HuH-7.5 (cell line): ENCODE results near the gene PLA2G2C.

ENCODE experiments used
- DNase-seq: peaks from one replicate; pipeline ENCODE4 v3.0.0; 2011; ENCODE audit warnings: low spot score

PLA2G2C gene

GRCh38 chr1:20126806-20127440 lies 59.4 kb downstream of the PLA2G2C start:
- DNase-seq, result no peak

- no peak for DNase-seq
Measured at GRCh38 chr1:20126041-20126805, 60.1 kb downstream of the PLA2G2C start.

GRCh38 chr1:20125100-20125499 lies 61.2 kb downstream of the PLA2G2C start:
- no peak for DNase-seq

GRCh38 chr1:20124456-20125057 lies 61.8 kb downstream of the PLA2G2C start:
- DNase-seq, result no peak

GRCh38 chr1:20123722-20124455 lies 62.4 kb downstream of the PLA2G2C start:
- DNase-seq, result no peak

GRCh38 chr1:20120796-20121195 lies 65.5 kb downstream of the PLA2G2C start:
- no peak for DNase-seq

GRCh38 chr1:20119347-20119746 lies 67.0 kb downstream of the PLA2G2C start, which contains the start of gene PLA2G2D:
Gene PLA2G2D, minus strand, starts transcription at chr1:20119536. Its CDS starts 38 bp downstream, at chr1:20119498.
- no peak for DNase-seq

- DNase-seq, result no peak
Measured at GRCh38 chr1:20117236-20117635, 69.1 kb downstream of the PLA2G2C start.

- DNase-seq, result no peak
Measured at GRCh38 chr1:20115916-20116315, 70.4 kb downstream of the PLA2G2C start.

GRCh38 chr1:20115479-20115878 lies 70.8 kb downstream of the PLA2G2C start:
- DNase-seq, result no peak

- DNase-seq, result no peak
Measured at GRCh38 chr1:20114021-20114648, 72.2 kb downstream of the PLA2G2C start.
